ENCODE results near the gene DUOX1. TPM values are rescaled to one million over a fixed set of nuclear protein-coding genes. Genes with fewer than 3 reads are reported as not detected.

The DUOX1 gene
- total and polyA plus RNA-seq, 2 donors (not counting 1 experiment from before 2014, with no cell fraction given), result 0.27 TPM; not detected in 1

- no peak overlapping the region for H3K27ac Mint-ChIP-seq
- ChIA-PET POLR2A (interaction anchor here (0.6 kb wide), 1 partner anchor 146 kb away, joined by 5 read pairs; no protein-coding TSS in a partner anchor), CTCF (interaction anchor here (0.6 to 6.1 kb wide), 3 partner anchors 9 to 321 kb away, joined by 4 to 33 read pairs (median 5); no protein-coding TSS in a partner anchor)
- Histone ChIP-seq H3K27me3 (replicated peaks in 1 of 4; ENCODE audit: control extremely low read depth in 1 of 4, control insufficient read depth in 3 of 4, insufficient read depth in 4 of 4, low read length in 3 of 4) (peaks cover 0 to 69% (median 38%) of the 10 kb centered on the region in 4 experiments), H2AFZ (ENCODE audit: insufficient read depth, low read depth, low read length, poor library complexity, severe bottlenecking) (no peak overlapping the region), H3K9ac (ENCODE audit: low read length) (no peak overlapping the region), H3K27ac (ENCODE audit: low read length in 2 of 2) (no peak overlapping the region), H3K4me2 (replicated peaks; ENCODE audit: low read depth, low read length, poor library complexity, severe bottlenecking) (peak overlapping the region; percentile 71), H3K4me1 (ENCODE audit: control insufficient read depth in 2 of 2, insufficient read depth in 2 of 2, low read length in 2 of 2) (peaks cover 20 to 31% of the 10 kb centered on the region in 2 donors), H3K36me3 (replicated peaks in 1 of 2; ENCODE audit: control extremely low read depth in 1 of 2, control insufficient read depth in 1 of 2, extremely low read depth in 1 of 2, insufficient read depth in 2 of 2, low read length in 1 of 2) (no peaks in the 10 kb centered on the region), H3K4me3 (ENCODE audit: control extremely low read depth in 1 of 5, extremely low read depth in 1 of 5, insufficient read depth in 1 of 5, low read depth in 2 of 5, low read length in 4 of 5) (no peak overlapping the region), H3K79me2 (ENCODE audit: control insufficient read depth, insufficient read depth, low read length) (no peaks in the 10 kb centered on the region), H4K20me1 (ENCODE audit: control insufficient read depth, insufficient read depth, low read length, poor library complexity, severe bottlenecking) (no peaks in the 10 kb centered on the region), H3K9me3 (ENCODE audit: control extremely low read depth in 1 of 3, control insufficient read depth in 2 of 3, insufficient read depth in 1 of 3, low read length in 2 of 3) (peaks cover 0 to 11% (median 0%) of the 10 kb centered on the region in 3 donors)
- H3K4me3 Mint-ChIP-seq, result peak overlapping the region; percentile 77
- TF ChIP-seq CTCF (IDR thresholded peaks at IDR 0.05), result no peak
- no peak for TF ChIP-seq EZH2 (IDR thresholded peaks at IDR 0.05; ENCODE audit: borderline replicate concordance, insufficient read depth, low read depth, low read length, poor library complexity, severe bottlenecking)
- DNase-seq (no peak), ATAC-seq (ENCODE audit: low read depth) (no peak)
- intact Hi-C loops (cut with micrococcal nuclease), result no loop called here
- no peaks in the 10 kb centered on the region for H3K9me3 Mint-ChIP-seq (ENCODE audit: insufficient read depth)
- 100% methylated on average over 2 of the region's 7 CpGs for WGBS (ENCODE audit: insufficient coverage)
- H3K4me1 Mint-ChIP-seq, result peaks cover 16% of the 10 kb centered on the region
- peaks cover 73% of the 10 kb centered on the region for H3K27me3 Mint-ChIP-seq
These were observed 652 bp downstream of the DUOX1 start for GRCh38 chr15:45130291-45131000.

- Histone ChIP-seq H3K27ac (ENCODE audit: low read length in 2 of 2) (no peak overlapping the region), H3K4me2 (replicated peaks; ENCODE audit: low read depth, low read length, poor library complexity, severe bottlenecking) (no peak overlapping the region), H2AFZ (ENCODE audit: insufficient read depth, low read depth, low read length, poor library complexity, severe bottlenecking) (no peak overlapping the region), H3K4me3 (ENCODE audit: control extremely low read depth in 1 of 5, extremely low read depth in 1 of 5, insufficient read depth in 1 of 5, low read depth in 2 of 5, low read length in 4 of 5) (no peak overlapping the region), H3K9ac (ENCODE audit: low read length) (no peak overlapping the region), H3K27me3 (replicated peaks in 1 of 4; ENCODE audit: control extremely low read depth in 1 of 4, control insufficient read depth in 3 of 4, insufficient read depth in 4 of 4, low read length in 3 of 4) (peaks cover 0 to 74% (median 42%) of the 10 kb centered on the region in 4 experiments), H3K79me2 (ENCODE audit: control insufficient read depth, insufficient read depth, low read length) (no peaks in the 10 kb centered on the region), H3K4me1 (ENCODE audit: control insufficient read depth in 2 of 2, insufficient read depth in 2 of 2, low read length in 2 of 2) (peaks cover 27 to 36% of the 10 kb centered on the region in 2 donors), H3K36me3 (replicated peaks in 1 of 2; ENCODE audit: control extremely low read depth in 1 of 2, control insufficient read depth in 1 of 2, extremely low read depth in 1 of 2, insufficient read depth in 2 of 2, low read length in 1 of 2) (no peaks in the 10 kb centered on the region), H3K9me3 (ENCODE audit: control extremely low read depth in 1 of 3, control insufficient read depth in 2 of 3, insufficient read depth in 1 of 3, low read length in 2 of 3) (peaks cover 0 to 11% (median 0%) of the 10 kb centered on the region in 3 donors), H4K20me1 (ENCODE audit: control insufficient read depth, insufficient read depth, low read length, poor library complexity, severe bottlenecking) (no peaks in the 10 kb centered on the region)
- no peak for DNase-seq
- Mint-ChIP-seq H3K4me3 (no peak overlapping the region), H3K27ac (no peak overlapping the region), H3K4me1 (peaks cover 21% of the 10 kb centered on the region), H3K9me3 (ENCODE audit: insufficient read depth) (no peaks in the 10 kb centered on the region), H3K27me3 (peaks cover 69% of the 10 kb centered on the region)
- intact Hi-C loops (cut with micrococcal nuclease), result no loop called here
- WGBS (ENCODE audit: insufficient coverage), result 100% methylated on average over 2 of the region's 3 CpGs
- no peak for ATAC-seq (ENCODE audit: low read depth)
- TF ChIP-seq EZH2 (IDR thresholded peaks at IDR 0.05; ENCODE audit: borderline replicate concordance, insufficient read depth, low read depth, low read length, poor library complexity, severe bottlenecking) (no peak), CTCF (IDR thresholded peaks at IDR 0.05) (no peak)
- POLR2A ChIA-PET, result no interaction called here
- CTCF ChIA-PET, result interaction anchor here (1.0 to 6.1 kb wide), 4 partner anchors 8 to 163 kb away, joined by 3 to 33 read pairs (median 4); no protein-coding TSS in a partner anchor
These were observed 1.7 kb downstream of the DUOX1 start for GRCh38 chr15:45131510-45131909.
